GM19025 (cell line): ENCODE results near the gene RPL18A.
"Not testable (repeated sequence)": the region's sequence is repeated elsewhere in the genome, so short reads cannot be mapped to it uniquely, and the experiment has no call there.

Source experiments
- ATAC-seq: cut with Tn5 transposase; IDR thresholded peaks from one replicate; pipeline ENCODE4 v1.9.1; 2021; ENCODE audit warnings: mild to moderate bottlenecking, low read depth, moderate library complexity; ENCODE audit not compliant: unreplicated experiment

The RPL18A gene

DNA sequence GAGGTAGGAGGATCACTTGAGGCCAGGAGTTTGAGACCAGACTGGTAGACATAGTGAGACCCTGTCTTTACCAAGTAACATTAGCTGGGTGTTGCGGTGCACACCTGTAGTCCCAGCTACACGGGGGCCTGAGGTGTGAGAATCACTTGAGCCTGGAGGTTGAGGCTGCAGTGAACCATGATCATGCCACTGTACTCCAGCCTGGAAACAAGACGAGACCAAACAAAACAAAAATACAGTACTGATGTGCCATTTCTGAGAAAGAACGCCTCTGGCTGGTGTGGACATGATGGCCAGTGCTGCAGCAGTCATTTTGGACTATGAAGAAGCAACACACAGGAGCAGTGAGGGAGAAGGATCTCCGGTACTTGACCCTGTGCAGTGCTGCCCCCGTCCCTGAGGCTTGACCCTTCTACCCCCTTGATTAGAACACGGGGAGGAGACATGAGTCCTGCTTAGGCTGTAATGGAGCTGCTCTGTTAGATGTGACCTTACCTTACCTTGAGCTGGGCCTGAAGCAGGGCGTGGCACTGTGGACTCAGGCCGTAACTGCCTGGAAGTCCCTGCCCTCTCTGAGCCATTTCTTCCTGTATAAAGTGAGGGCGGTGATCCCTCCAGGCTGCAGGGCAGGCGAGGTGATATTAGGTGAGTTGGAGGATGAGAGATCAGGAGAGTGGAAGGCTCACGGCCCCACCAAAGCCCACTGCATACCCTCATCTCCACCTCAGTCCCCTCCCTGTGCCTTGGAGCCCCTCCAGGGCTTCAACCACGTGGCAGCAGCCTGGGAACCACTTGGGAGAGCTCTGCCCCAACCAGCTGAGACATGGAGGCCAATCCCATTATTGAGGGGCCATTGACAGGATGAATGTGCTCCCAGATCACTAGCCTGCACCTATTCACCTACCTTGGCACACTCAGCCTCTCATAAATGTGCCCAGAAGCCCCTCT lies 5.9 kb downstream of the RPL18A start:
- ATAC-seq = no peak

DNA sequence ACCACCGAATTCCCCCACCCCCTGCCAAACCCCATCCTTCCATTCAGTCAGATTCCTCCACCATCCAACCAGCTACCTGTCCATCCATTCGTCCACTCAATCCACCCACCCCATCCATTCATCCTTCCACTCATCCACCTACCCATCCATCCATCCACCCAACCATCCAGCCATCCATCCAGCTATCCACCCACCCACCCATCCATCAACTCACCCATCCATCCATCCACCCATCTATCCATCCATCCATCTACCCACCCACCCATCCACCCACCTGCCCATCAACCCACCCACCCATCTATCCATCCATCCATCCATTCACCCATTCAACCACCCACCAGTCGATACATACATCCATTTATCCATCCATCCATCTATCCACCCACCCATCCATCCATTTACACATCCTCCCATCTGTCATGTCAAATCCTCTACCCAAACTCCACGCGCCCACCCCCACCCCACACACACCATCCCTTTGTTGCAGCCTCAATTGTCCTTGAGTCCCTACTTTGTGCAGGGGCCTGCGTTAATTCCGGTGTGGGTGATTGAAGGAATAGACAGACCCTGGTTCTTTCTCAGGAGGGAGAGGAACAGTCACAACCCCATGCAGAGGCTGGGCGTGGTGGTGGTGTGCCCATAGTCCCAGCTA lies 6.7 kb downstream of the RPL18A start:
- no peak for ATAC-seq

DNA sequence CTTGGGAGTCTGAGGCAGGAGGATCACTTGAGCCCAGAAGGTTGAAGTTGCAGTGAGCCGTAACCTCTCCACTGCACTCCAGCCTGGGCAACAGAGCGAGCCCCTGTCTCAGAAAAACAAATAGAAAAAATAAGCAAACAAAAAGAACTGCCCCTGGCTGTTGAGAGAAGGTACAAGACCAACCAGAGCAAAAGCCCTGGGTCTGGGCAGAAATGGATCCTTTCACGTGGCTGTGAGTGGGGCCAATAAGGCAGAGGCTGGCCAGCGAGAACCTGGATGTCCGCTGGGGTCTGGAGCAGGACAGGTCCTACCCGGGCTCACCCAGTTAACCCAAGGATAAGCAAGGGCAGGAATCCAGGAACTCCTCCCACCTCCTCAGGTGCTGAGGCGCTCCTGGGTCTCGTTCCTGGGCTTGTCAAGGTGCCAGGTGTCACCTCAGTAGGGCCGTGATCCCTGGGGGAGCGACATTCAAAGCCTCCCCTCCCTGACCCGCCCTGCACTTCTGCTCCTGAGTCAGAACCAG lies 7.3 kb downstream of the RPL18A start:
- no peak for ATAC-seq

DNA sequence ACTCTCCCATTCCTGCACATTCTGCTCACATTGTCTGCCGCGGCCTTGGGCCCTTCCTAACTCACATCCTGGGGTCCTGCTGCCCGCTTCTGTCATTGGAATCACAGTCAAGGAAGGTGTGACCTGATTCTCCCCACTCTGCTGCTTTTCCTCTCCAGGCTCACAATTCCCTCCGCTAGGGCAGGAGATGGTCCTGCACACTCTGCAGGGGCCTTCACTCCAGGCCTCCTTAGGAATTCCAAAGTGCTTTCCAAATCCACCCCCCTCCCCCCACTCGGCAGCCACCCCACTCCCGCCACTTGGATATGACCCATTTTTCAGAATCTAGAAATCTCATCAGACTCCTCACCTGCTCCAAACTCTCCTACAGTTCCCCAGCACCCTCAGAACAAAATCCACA lies 9.0 kb downstream of the RPL18A start:
- ATAC-seq = no peak

DNA sequence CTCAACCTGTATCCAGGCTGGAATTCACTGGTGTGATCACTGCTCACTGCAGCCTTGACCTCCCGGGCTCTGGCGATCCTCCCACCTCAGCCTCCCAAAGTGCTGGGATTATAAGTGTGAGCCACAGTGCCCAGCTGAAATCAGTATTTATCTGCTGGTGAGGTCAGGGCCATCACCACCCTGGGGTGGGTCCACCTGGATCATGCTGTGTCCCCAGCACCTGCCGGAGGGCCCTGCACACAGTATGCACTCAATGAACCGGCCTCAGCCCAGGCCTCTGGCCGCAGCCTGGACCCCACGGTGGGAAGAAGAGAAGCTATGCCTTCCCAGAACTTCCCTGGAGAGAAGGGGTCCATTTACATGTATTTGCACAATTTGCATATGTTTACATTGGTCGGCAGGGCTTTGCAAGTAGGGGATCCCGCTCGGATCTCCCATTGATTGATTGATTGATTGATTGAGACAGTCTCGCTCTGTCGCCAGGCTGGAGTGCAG lies 9.5 kb downstream of the RPL18A start:
- no peak for ATAC-seq

DNA sequence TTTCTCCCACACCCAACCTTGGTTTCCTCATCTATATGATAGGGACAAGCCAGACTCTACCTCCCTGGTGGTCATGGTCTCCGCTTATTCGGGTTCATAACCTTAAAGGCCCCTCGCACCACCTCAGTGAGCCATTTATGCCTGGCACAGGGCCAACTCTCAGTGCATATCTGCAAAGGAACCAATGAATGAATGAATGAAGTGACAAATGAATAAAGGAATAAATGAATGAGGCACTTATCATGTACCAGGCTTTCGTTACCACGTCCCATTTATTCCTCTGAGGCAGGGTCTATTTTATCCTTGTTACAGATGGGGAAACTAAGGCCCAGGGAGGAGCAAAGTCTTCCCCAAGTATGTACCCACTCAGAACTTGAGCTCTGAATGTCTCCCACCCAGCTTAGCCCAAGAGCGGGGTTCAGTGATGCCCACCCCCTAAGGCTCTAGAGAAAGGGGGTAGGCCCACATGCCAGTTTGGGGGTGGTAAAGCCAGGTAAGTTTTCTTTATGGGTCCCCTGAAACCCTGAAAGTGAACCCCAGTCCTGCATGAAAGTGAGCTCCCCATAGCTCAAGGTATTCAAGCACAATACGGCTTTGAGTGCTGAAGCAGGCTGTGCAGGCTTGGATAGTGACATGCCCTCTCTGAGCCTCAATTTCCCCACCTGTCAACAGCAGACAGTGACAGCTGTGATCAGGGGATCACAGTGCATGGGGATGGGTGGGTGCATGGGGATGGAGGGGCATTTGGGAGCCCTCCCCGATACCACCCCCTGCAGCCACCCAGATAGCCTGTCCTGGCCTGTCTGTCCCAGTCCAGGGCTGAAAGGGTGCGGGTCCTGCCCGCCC lies 11.5 kb downstream of the RPL18A start:
- ATAC-seq = no peak

DNA sequence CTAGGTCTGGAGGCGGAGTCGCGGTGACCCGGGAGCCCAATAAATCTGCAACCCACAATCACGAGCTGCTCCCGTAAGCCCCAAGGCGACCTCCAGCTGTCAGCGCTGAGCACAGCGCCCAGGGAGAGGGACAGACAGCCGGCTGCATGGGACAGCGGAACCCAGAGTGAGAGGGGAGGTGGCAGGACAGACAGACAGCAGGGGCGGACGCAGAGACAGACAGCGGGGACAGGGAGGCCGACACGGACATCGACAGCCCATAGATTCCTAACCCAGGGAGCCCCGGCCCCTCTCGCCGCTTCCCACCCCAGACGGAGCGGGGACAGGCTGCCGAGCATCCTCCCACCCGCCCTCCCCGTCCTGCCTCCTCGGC lies 12.2 kb downstream of the RPL18A start, which contains the start of gene SLC5A5:
Gene SLC5A5, plus strand, starts transcription at position 68 of the 373 bp plus-strand sequence. CDS start 375 bp downstream, outside the sequence.
- ATAC-seq = no peak

DNA sequence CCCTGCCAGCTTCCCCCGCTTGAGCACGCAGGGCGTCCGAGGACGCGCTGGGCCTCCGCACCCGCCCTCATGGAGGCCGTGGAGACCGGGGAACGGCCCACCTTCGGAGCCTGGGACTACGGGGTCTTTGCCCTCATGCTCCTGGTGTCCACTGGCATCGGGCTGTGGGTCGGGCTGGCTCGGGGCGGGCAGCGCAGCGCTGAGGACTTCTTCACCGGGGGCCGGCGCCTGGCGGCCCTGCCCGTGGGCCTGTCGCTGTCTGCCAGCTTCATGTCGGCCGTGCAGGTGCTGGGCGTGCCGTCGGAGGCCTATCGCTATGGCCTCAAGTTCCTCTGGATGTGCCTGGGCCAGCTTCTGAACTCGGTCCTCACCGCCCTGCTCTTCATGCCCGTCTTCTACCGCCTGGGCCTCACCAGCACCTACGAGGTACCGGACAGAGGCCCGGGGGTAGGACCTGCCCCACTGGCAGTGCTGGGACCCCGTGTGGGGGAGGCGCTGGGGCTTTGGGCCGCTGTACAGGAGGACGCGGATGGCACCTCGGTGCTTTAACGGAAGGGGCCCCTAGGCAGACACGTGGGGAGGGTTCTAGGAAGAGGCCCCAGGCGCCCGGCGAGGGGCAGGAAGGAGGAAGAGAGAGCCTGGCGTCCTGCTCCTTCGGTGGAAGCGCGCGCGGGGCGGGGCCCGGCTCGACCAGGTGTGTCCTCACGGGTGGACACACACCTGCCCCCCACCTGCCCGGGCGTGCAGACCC lies 12.7 kb downstream of the RPL18A start:
- no peak for ATAC-seq

DNA sequence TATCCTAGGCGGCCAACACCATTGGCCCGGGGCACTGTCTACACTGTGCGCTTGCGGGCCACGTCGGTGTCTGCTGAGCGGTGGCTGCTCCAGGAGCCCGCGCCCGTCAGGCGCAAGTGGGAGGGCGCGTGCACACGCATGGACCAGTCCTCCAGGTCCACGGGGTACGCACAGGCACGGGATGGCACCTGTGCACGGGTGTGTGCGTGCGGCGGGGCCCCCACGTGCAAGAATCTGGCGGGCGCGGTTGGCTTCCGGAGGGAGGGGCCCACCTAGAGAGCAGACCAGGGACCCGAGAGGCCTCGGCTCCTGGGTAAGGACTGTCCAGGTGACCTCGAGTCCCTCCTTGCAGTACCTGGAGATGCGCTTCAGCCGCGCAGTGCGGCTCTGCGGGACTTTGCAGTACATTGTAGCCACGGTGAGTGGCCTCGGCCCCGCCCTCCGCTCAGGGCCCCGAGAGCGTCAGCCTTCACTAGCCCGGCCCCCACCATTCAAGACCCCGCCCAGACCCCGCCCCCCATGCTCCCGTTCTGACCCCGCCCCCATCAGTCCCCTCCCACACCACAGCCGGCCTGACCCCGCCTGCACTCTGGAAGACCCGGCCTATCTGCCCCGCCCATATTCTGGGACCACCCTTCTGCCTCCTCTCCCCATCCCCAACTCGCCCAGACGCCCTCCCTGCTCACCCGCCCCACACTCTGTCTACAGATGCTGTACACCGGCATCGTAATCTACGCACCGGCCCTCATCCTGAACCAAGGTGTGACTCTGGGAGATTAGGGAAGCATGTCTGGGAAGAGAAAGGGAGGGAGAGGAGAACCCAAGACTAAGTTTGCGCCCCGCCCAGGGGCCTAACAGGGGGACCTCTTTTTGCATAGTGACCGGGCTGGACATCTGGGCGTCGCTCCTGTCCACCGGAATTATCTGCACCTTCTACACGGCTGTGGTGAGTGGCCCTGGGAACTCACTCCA lies 14.4 kb downstream of the RPL18A start:
- ATAC-seq = no peak

DNA sequence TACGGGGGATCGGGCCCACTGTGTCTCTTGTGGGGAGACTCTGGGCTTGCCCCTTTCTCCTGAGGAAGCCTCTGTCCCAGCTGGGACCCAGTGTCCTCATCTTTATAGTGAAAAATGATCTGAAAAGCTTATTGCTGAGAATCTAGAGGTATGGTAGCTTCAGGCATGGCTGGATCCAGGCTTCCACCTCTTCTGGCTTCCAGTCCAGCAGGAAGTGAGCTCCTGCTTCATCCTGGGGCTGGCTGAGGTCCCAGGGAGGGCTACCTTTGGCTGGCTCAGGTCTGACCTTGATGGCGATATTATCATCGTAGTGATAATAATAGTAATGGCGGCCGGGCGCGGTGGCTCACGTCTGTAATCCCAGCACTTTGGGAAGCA lies 15.0 kb downstream of the RPL18A start:
- no peak for ATAC-seq

DNA sequence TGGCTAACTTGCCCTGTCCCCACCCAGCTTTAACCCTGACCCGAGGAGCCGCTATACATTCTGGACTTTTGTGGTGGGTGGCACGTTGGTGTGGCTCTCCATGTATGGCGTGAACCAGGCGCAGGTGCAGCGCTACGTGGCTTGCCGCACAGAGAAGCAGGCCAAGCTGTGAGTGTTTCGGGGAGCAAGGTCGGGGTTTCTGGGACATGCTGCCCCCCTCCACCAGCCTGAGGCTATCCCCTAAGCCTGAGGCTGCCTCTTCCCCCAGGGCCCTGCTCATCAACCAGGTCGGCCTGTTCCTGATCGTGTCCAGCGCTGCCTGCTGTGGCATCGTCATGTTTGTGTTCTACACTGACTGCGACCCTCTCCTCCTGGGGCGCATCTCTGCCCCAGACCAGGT lies 18.0 kb downstream of the RPL18A start:
- no peak for ATAC-seq

DNA sequence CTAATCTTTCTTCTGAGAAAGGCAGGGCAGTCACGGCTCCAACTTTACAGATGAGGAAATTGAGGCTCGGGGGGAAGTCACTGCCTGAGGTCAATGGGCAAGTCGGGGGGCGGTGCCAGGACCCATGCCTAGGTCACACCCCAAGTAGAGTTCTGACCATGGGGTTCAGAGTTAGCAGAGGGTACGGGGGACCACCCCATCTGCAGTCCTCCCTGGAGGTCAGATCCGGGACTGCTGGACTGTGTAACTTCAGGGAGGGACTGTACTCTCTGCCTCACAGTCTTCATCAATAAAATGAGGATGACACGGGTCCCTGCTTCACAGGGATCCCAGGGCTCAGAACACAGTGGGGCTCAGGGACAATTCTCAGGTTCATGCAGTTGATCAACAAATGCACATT lies 19.8 kb downstream of the RPL18A start:
- no peak for ATAC-seq

DNA sequence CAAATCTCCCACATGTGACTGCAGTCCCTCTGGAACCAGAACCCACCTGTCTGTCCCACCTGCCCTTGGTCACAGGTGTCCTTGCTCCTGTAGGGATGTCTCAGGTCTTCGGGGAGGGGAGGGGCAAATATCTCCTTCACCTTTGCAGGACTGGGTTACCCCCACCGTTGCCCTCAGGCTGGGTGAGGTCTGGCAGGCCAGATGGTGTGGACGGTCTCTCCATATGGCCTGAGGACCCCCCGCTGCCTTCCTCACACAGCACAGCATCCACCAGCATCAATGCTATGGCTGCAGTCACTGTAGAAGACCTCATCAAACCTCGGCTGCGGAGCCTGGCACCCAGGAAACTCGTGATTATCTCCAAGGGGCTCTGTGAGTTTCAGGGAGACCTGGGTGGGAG lies 22.0 kb downstream of the RPL18A start:
- ATAC-seq = no peak

DNA sequence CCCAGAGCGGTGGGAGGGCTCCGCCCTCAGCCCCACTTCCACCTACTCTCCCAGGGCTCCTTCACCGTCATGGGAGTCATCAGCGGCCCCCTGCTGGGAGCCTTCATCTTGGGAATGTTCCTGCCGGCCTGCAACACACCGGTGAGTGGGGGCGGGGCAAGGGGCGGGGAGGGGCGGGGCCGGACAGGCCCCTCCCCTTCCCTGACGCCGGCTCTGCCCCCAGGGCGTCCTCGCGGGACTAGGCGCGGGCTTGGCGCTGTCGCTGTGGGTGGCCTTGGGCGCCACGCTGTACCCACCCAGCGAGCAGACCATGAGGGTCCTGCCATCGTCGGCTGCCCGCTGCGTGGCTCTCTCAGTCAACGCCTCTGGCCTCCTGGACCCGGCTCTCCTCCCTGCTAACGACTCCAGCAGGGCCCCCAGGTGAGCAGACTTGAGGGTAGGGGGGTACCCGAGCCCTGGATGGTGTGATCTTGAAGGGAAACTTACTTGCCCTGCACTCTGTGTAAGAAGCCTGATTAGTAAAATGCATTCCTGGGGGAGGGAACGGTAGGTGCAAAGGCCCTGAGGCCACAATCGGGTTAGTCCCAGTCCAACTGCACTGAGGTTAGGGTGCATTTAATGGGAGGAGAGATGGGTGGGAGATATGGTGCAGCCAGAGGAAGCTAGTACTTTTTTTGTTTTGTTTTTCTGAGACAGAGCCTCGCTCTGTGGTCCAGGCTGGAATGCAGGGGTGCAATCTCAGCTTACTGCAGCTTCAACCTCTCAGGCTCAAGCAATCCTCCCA lies 24.1 kb downstream of the RPL18A start:
- ATAC-seq = no peak

DNA sequence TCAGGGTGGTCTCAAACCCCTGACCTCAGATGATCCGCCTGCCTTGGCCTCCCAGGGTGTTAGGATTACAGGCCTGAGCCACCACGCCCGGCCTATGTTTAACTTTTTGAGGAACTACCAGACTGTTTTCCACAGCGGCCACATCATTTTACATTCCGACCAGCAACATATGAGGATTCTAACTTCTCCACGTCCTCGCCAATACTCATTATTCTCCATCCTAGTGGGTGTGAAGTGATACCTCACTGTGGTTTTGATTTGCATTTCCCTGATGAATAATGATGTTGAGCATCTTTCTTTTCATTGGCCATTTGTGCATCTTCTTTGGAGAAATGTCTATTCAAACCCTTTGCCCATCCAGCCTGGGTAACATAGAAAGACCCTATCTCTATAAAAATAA lies 26.8 kb downstream of the RPL18A start:
- no peak for ATAC-seq

DNA sequence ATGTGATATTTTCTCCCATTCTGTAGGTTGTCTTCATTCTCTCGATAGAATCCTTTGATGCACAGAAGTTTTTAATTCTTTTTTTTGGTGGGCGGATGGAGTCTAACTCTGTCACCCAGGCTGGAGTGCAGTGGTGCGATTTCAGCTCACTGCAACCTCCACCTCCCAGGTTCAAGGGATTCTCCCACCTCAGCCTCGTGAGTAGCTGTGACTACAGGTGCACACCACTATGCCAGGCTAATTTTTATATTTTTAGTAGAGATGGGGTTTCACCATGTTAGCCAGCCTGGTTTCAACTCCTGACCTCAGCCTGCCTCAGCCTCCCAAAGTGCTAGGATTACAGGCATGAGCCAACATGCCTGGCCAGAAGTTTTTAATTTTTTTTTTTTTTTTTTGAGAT lies 27.5 kb downstream of the RPL18A start:
- ATAC-seq = not testable (repeated sequence)

DNA sequence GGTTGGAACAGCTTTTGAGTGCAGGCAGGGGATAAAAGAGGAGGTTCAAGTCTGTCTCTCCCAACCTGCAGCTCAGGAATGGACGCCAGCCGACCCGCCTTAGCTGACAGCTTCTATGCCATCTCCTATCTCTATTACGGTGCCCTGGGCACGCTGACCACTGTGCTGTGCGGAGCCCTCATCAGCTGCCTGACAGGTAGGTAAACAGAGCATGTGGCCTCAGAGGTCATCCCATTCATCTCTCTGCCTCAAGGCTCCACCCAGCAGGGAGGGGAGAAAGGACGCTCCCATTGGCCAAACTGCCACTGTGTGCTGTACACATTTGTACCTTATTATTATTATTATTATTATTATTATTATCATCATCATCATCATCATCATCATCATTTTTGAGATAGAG lies 28.6 kb downstream of the RPL18A start:
- no peak for ATAC-seq

DNA sequence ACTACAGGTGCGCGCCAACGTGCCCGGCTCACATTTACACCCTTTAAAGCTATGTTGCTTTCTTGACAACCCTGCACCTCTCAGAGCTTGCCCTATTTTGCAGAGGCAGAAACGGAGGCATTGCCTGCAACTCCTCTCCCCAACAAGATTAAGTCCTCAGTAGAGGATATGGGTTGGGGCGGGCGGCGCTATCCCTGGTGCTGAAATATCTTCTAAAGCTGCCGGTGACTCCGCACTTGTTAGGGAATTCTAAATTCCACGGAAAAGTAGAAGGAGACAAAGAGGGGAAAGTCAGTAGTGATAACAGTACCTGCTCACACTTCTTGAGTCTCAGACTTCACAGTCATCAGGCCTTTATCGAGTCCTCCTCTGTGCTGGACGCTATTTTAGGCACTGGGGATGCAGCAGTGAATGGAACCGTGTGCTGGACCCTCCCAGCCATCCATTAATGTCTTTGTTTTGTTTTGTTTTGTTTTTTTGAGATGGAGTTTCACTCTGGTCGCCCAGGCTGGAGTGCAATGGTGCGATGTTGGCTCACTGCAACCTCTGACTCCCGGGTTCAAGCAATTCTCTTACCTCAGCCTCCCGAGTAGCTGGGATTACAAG lies 30.0 kb downstream of the RPL18A start:
- ATAC-seq = no peak
